H1 (cell line): ENCODE measurements around the gene LMAN1L. TPM values are rescaled to one million over a fixed set of nuclear protein-coding genes. Genes with fewer than 3 reads are reported as not detected.
A peak's percentile ranks its signal among the peaks of the same experiment; 100 is the strongest.

Experiments used
- CTCF ChIA-PET: fragments of 300-600 bp; sonication (Branson Sonifier 250); formaldehyde crosslinking; loops from one replicate; lab custom pipeline; 2021; ENCODE audit not compliant: partially characterized antibody; lab: Charles Lee
- POLR2A ChIA-PET: fragments of 300-600 bp; sonication (Branson Sonifier 250); formaldehyde crosslinking; loops from one replicate; lab custom pipeline; 2021; ENCODE audit warnings: inconsistent platforms; ENCODE audit not compliant: partially characterized antibody; lab: Charles Lee
- DNase-seq, 2 experiments: peaks; one replicate each; pipeline versions ENCODE4 v3.0.0 to v3.0.0-alpha.2; 2010 to 2022; ENCODE audit warnings: low spot score in 2 of 2, low read depth in 1 of 2, mixed read lengths in 1 of 2
- FAIRE-seq: peaks from 2 replicates; lab custom pipeline; 2011; peaks lifted over from hg19 to GRCh38; lab: Jason Lieb, UNC
- H2AFZ ChIP-seq: 2 replicates; pipeline ENCODE4 v1.8.1; 2012; ENCODE audit warnings: low read length, inconsistent platforms
- H2AK5ac ChIP-seq: 2 replicates; pipeline ENCODE4 v1.6.1; 2013; ENCODE audit warnings: low read depth, low read length
- H2BK120ac ChIP-seq: replicated peaks from 2 replicates; pipeline ENCODE3; 2013; ENCODE audit warnings: low read depth, low read length, inconsistent platforms
- H2BK12ac ChIP-seq: 2 replicates; pipeline ENCODE4 v1.6.1; 2013; ENCODE audit warnings: low read depth, low read length
- H2BK15ac ChIP-seq: 2 replicates; pipeline ENCODE4 v1.6.1; 2013; ENCODE audit warnings: low read length
- H2BK20ac ChIP-seq: 2 replicates; pipeline ENCODE4 v1.6.1; 2013; ENCODE audit warnings: low read length
- H2BK5ac ChIP-seq: 2 replicates; pipeline ENCODE4 v1.6.1; 2013; ENCODE audit warnings: low read depth, low read length
- H3K14ac ChIP-seq: 2 replicates; pipeline ENCODE4 v1.6.1; 2013; ENCODE audit warnings: inconsistent platforms; ENCODE audit not compliant: insufficient read length
- H3K18ac ChIP-seq: 2 replicates; pipeline ENCODE4 v1.6.1; 2013; ENCODE audit warnings: low read length; ENCODE audit errors: extremely low read depth
- H3K23ac ChIP-seq: 2 replicates; pipeline ENCODE4 v1.6.1; 2013; ENCODE audit warnings: inconsistent platforms; ENCODE audit not compliant: insufficient read length
- H3K23me2 ChIP-seq: 2 replicates; pipeline ENCODE4 v1.6.1; 2013; ENCODE audit warnings: low read depth, low read length
- H3K27ac ChIP-seq: 2 replicates; pipeline ENCODE4 v1.6.1; 2011; ENCODE audit warnings: low read depth, low read length, inconsistent platforms
- H3K27me3 ChIP-seq, 4 experiments: replicated peaks in 1 of 4; 1 replicate in 1 of 4; 2 replicates in 3 of 4; pipeline versions ENCODE4 v1.6.1 to v1.8.1; 2011 to 2013; ENCODE audit warnings: low read length in 3 of 4, mild to moderate bottlenecking in 3 of 4, inconsistent platforms in 2 of 4, mixed read lengths in 2 of 4, moderate library complexity in 1 of 4; ENCODE audit not compliant: control insufficient read depth in 3 of 4, insufficient read depth in 3 of 4; ENCODE audit errors: extremely low read depth in 1 of 4
- H3K36me3 ChIP-seq, 4 experiments: 2 replicates each; pipeline versions ENCODE4 v1.6.1 to v1.8.1; 2011 to 2013; ENCODE audit warnings: mild to moderate bottlenecking in 4 of 4, low read length in 3 of 4, moderate library complexity in 2 of 4, control low read depth in 1 of 4, inconsistent platforms in 1 of 4; ENCODE audit not compliant: insufficient read depth in 4 of 4, control insufficient read depth in 2 of 4
- H3K4ac ChIP-seq: replicated peaks from 2 replicates; pipeline ENCODE3; 2013; ENCODE audit warnings: low read length, low read depth, mixed read lengths, inconsistent platforms; ENCODE audit not compliant: insufficient read length
- H3K4me1 ChIP-seq, 4 experiments: replicated peaks in 1 of 4; 1 replicate in 1 of 4; 2 replicates in 3 of 4; pipeline versions ENCODE4 v1.6.1 to v1.8.1; 2011 to 2013; ENCODE audit warnings: low read length in 3 of 4, inconsistent platforms in 2 of 4, mixed read lengths in 1 of 4; ENCODE audit not compliant: insufficient read depth in 4 of 4, control insufficient read depth in 3 of 4
- H3K4me2 ChIP-seq, 2 experiments: 2 replicates each; pipeline versions ENCODE4 v1.6.1 to v1.8.1; 2011 to 2013; ENCODE audit warnings: low read depth in 2 of 2, low read length in 2 of 2, control low read depth in 1 of 2, inconsistent platforms in 1 of 2, mild to moderate bottlenecking in 1 of 2; ENCODE audit not compliant: insufficient read depth in 1 of 2
- H3K4me3 ChIP-seq, 4 experiments: fragments of 200-600, 300-600 bp in 1 of 4; sonication (generic), shearing (Covaris generic), sonication (Bioruptor Twin) in 1 of 4; 2 replicates each; pipeline versions ENCODE4 v1.5.1 to v1.8.1; 2011 to 2016; ENCODE audit warnings: low read length in 4 of 4, low read depth in 3 of 4, control low read depth in 2 of 4, inconsistent platforms in 2 of 4, mild to moderate bottlenecking in 2 of 4, mixed read lengths in 1 of 4, moderate library complexity in 1 of 4; ENCODE audit not compliant: insufficient read depth in 2 of 4; ENCODE audit errors: extremely low read depth in 1 of 4
- H3K56ac ChIP-seq: replicated peaks from 2 replicates; pipeline ENCODE3; 2013; ENCODE audit warnings: low read depth, mild to moderate bottlenecking, mixed read lengths, low read length, inconsistent platforms; ENCODE audit not compliant: insufficient read length
- H3K79me1 ChIP-seq: 2 replicates; pipeline ENCODE4 v1.6.1; 2013; ENCODE audit warnings: low read depth, low read length, control low read depth
- H3K79me2 ChIP-seq, 2 experiments: 2 replicates each; pipeline versions ENCODE4 v1.6.1 to v1.8.1; 2012 to 2013; ENCODE audit warnings: low read length in 2 of 2, mild to moderate bottlenecking in 2 of 2, inconsistent platforms in 1 of 2; ENCODE audit not compliant: insufficient read depth in 2 of 2, control insufficient read depth in 1 of 2
- H3K9ac ChIP-seq, 4 experiments: replicated peaks in 1 of 4; 1 replicate in 1 of 4; 2 replicates in 3 of 4; pipeline versions ENCODE4 v1.6.1 to v1.8.1; 2011 to 2013; ENCODE audit warnings: low read depth in 3 of 4, low read length in 3 of 4, control low read depth in 2 of 4, mild to moderate bottlenecking in 2 of 4, moderate library complexity in 2 of 4, inconsistent platforms in 1 of 4; ENCODE audit errors: extremely low read depth in 1 of 4
- H3K9me3 ChIP-seq, 2 experiments: 2 replicates each; pipeline versions ENCODE4 v1.6.1 to v1.8.1; 2012 to 2013; ENCODE audit warnings: mild to moderate bottlenecking in 2 of 2, moderate library complexity in 2 of 2, control low read depth in 1 of 2, inconsistent platforms in 1 of 2, low read depth in 1 of 2, low read length in 1 of 2, mixed read lengths in 1 of 2; ENCODE audit not compliant: insufficient read depth in 2 of 2
- H4K20me1 ChIP-seq, 2 experiments: replicated peaks in 1 of 2; 2 replicates each; pipeline versions ENCODE3 to v1.8.1; 2011 to 2013; ENCODE audit warnings: inconsistent platforms in 2 of 2, low read length in 2 of 2, mild to moderate bottlenecking in 1 of 2; ENCODE audit not compliant: insufficient read depth in 2 of 2, control insufficient read depth in 1 of 2
- H4K5ac ChIP-seq: 2 replicates; pipeline ENCODE4 v1.6.1; 2013; ENCODE audit warnings: low read length, low read depth, mixed read lengths, inconsistent platforms; ENCODE audit not compliant: insufficient read length
- H4K8ac ChIP-seq: 2 replicates; pipeline ENCODE4 v1.8.0; 2013; ENCODE audit warnings: mild to moderate bottlenecking, moderate library complexity, low read length, inconsistent platforms; ENCODE audit not compliant: insufficient read depth; ENCODE audit errors: extremely low read depth
- H4K91ac ChIP-seq: replicated peaks from 2 replicates; pipeline ENCODE3; 2013; ENCODE audit warnings: low read length, mixed read lengths, inconsistent platforms; ENCODE audit not compliant: insufficient read length
- CEBPB ChIP-seq: IDR thresholded peaks from 2 replicates; pipeline ENCODE4 v1.6.1; 2012; ENCODE audit warnings: low read depth, low read length
- RFX5 ChIP-seq: IDR thresholded peaks from 2 replicates; pipeline ENCODE4 v1.6.1; 2011; ENCODE audit warnings: low read depth, low read length, improper control_type of control experiment, borderline replicate concordance
- TBP ChIP-seq: IDR thresholded peaks from 2 replicates; pipeline ENCODE4 v1.6.1; 2011; ENCODE audit warnings: low read depth, low read length, improper control_type of control experiment
- WGBS, 2 experiments: shearing (Covaris generic) in 1 of 2; methylation state at CpG; one replicate each; pipeline versions ENCODE4 v1.1.6 to v1.1.7; 2013 to 2015; ENCODE audit warnings: low lambda C conversion rate in 2 of 2, mixed read lengths in 2 of 2, inconsistent platforms in 1 of 2, low coverage in 1 of 2, missing lambda C conversion rate in 1 of 2; ENCODE audit not compliant: insufficient replicate concordance in 2 of 2, insufficient coverage in 1 of 2, insufficient read length in 1 of 2; ENCODE audit errors: extremely low coverage in 1 of 2, missing lambda C conversion rate in 1 of 2; 5-methylcytosine and 5-hydroxymethylcytosine counted together
- polyA plus RNA-seq, 7 experiments: library from polyadenylated mRNA; depleted of rRNA in 3 of 7; stranded (reverse) in 5 of 7; unstranded in 2 of 7; fragments of >200 nt in 5 of 7; fragments of 200-250 nt in 2 of 7; gene quantifications; 1 replicate in 5 of 7; 2 replicates in 1 of 7; 4 replicates in 1 of 7; pipeline versions ENCODE4 v1.2.1 to v1.2.3, GENCODE V29; 2011 to 2013; ENCODE audit warnings: missing spikeins in 2 of 7, mixed read lengths in 2 of 7
- total RNA-seq: library from RNA; stranded (reverse); fragmentation: NEBNext Ultra II Directional; extraction: Animal tissue kit (Norgen Biotek cat#: 25700); gene quantifications from 2 replicates; pipeline ENCODE4 v1.2.1, GENCODE V29; 2021

The LMAN1L gene
- total and polyA plus RNA-seq, 2 of the 8 experiments (the other 6 are each of a cell fraction or from before 2014, with no cell fraction given), result not detected

DNA sequence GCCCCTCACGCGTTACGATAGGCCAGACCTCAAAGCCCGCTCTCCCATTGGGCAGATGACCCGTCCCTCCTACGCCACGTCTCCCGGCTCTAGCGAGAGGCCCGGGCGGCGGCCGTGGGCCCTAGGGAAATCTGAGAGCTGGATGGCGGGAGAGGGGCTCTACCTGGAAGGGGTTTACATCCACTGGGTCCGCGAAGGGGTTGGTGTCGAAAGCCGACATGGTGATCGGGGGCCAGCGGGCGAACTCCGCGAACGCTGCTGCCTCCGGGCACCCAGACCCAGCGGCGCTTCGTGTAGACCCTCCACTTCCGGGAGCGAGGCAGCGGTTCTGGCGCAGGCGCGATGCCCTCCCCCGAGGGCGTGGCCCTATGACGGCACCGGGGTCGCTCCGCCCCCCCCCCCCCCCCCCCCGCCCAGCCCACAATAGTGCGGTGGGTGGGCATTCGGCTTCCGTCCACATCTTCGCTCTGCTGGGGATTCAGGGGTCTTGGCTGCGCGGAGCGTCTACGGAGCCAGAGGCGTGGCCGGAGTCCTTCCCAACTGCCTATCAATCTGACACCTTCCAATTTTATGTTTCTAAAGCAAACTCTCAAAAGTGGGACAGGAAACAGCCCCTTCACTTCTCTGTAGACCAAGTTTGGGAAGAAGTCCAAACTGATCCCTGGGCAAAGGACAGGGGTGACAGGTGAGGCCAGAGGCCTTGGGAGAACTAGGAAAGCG is 60.6 kb downstream of the LMAN1L start, which contains the start of gene SCAMP2:
Gene SCAMP2 (minus strand): TSS at position 330 of the 720 bp plus-strand sequence. CDS start 110 bp downstream, at position 220.
- peak within 1 kb of the TSS; percentile 98 for H2AFZ ChIP-seq
- H3K23me2 ChIP-seq, result peaks cover 5% of the 10 kb centered on the region; the same call in 1 of the 2 replicates
- peak; percentile 84 to 96 for DNase-seq
- peak within 1 kb of the TSS; percentile 94; the same call in 1 of the 2 replicates for H2BK12ac ChIP-seq
- H3K79me1 ChIP-seq, result peaks cover 2% of the 10 kb centered on the region; the same call in 1 of the 2 replicates
- peak within 1 kb of the TSS; percentile 93 for H2BK5ac ChIP-seq
- peaks cover 0 to 38% of the 10 kb centered on the region in 2 experiments; a peak in 2 of 4 replicates for H3K79me2 ChIP-seq
- H2BK15ac ChIP-seq, result 0 out of 2 replicates have a peak within 1 kb of the TSS, but pooled peaks have one; percentile 12
- ChIA-PET CTCF (interaction anchor here (0.6 to 2.2 kb wide), 7 partner anchors 9 to 1374 kb away, joined by 3 to 7 read pairs (median 3); partner anchors contain the start of genes MPI and ULK3), POLR2A (interaction anchor here (0.6 to 1.8 kb wide), 9 partner anchors 11 to 39 kb away, joined by 3 to 12 read pairs (median 3); partner anchors contain the start of genes FAM219B and MPI)
- no peak within 1 kb of the TSS for H3K56ac ChIP-seq
- peak within 1 kb of the TSS; percentile 91 for H4K5ac ChIP-seq
- H4K20me1 ChIP-seq, result peaks cover 0 to 5% of the 10 kb centered on the region in 2 experiments
- H3K27ac ChIP-seq, result peak within 1 kb of the TSS; percentile 92; the same call in 1 of the 2 replicates
- no peak within 1 kb of the TSS for H2BK120ac ChIP-seq
- 1% methylated on average over 11 of the region's 52 CpGs; no CpG with 5 or more reads in 1 of the 2 experiments for WGBS, 2 experiments
- peak within 1 kb of the TSS; percentile 75 to 94 (median 88) for H3K9ac ChIP-seq
- no peaks in the 10 kb centered on the region for H3K27me3 ChIP-seq
- H3K4ac ChIP-seq, result no peak within 1 kb of the TSS
- no peak within 1 kb of the TSS for H4K91ac ChIP-seq
- H3K4me2 ChIP-seq, result peak within 1 kb of the TSS; percentile 85 to 98
- H3K14ac ChIP-seq, result no peak within 1 kb of the TSS
- H3K4me1 ChIP-seq, result peaks cover 0 to 3% (median 0%) of the 10 kb centered on the region in 4 experiments; a peak in 1 of 7 replicates
- H3K36me3 ChIP-seq, result no peaks in the 10 kb centered on the region
- peak within 1 kb of the TSS; percentile 80 to 98 (median 93) for H3K4me3 ChIP-seq
- no peaks in the 10 kb centered on the region for H3K9me3 ChIP-seq
- H2BK20ac ChIP-seq, result no peak within 1 kb of the TSS
- peak within 1 kb of the TSS; percentile 97; the same call in 1 of the 2 replicates for H4K8ac ChIP-seq
- no peak within 1 kb of the TSS for H3K23ac ChIP-seq
- FAIRE-seq, result no peak
- peak within 1 kb of the TSS; percentile 98 for H3K18ac ChIP-seq
- no peak within 1 kb of the TSS for H2AK5ac ChIP-seq
- peak; percentile 49; the same call in 1 of the 2 replicates for TF ChIP-seq TBP
- TF ChIP-seq RFX5, result no peak
- no peak for TF ChIP-seq CEBPB
